ENCODE measurements around the gene XKR3. TPM values are rescaled to one million over a fixed set of nuclear protein-coding genes. Genes with fewer than 3 reads are reported as not detected.

XKR3 gene
- total RNA-seq, 1 experiment from 2014 or later, result 0.17 TPM

DNA sequence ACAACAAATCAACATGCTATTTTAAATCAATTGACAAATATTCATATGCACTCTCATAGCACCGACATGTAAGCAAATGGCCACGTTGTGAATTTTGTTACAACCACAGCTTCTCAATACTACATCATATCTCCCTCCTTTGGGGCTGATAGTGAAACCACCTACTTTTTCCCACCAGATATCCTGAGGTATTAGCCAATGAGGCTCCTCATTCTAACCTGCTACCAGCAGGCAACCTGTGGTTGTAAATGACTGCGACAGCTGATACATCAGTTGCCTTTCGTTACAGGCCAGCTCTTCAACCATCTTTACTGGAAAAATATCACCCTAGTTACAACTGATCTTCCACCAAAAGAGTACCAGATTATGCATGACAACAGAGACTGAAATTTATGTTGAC, 3.7 kb upstream of the XKR3 start:
- CTCF ChIA-PET, result no interaction called here

DNA sequence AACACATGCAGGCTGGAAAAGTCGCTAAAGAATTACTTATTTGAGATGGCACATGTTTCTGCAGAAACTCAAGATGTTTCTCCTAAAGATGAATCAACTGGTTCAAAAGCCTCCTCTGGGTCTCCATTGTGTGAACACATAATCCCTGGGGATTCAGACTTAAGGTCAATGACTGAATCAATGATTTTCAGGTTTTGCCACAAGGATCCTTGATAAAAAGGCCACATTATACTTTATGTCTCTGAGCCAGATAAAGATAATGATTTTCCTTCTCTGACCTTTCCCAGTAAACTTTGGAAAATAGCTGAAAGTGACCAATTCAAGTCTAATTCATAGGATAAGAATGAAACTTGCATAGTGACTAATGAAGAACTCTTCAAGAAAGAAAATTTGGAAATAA, 2.3 kb upstream of the XKR3 start:
- TF ChIP-seq, protein P1, sequence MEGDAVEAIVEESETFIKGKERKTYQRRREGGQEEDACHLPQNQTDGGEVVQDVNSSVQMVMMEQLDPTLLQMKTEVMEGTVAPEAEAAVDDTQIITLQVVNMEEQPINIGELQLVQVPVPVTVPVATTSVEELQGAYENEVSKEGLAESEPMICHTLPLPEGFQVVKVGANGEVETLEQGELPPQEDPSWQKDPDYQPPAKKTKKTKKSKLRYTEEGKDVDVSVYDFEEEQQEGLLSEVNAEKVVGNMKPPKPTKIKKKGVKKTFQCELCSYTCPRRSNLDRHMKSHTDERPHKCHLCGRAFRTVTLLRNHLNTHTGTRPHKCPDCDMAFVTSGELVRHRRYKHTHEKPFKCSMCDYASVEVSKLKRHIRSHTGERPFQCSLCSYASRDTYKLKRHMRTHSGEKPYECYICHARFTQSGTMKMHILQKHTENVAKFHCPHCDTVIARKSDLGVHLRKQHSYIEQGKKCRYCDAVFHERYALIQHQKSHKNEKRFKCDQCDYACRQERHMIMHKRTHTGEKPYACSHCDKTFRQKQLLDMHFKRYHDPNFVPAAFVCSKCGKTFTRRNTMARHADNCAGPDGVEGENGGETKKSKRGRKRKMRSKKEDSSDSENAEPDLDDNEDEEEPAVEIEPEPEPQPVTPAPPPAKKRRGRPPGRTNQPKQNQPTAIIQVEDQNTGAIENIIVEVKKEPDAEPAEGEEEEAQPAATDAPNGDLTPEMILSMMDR (conservative IDR thresholded peaks at IDR 0.05; ENCODE audit: low read depth, low read length), result no peak
- no peak for TF ChIP-seq EZH2 (IDR thresholded peaks at IDR 0.05; ENCODE audit: borderline replicate concordance, low read depth, low read length, poor library complexity, severe bottlenecking)
- Histone ChIP-seq H3K36me3 (ENCODE audit: insufficient read depth, low read length, poor library complexity, severe bottlenecking) (no peaks in the 10 kb centered on the region), H3K4me3 (ENCODE audit: low read depth, low read length, poor library complexity, severe bottlenecking) (no peak overlapping the region), H3K27ac (ENCODE audit: low read depth, low read length, poor library complexity, severe bottlenecking) (no peak overlapping the region), H3K9me3 (ENCODE audit: low read depth, low read length, poor library complexity, severe bottlenecking) (peaks cover 3% of the 10 kb centered on the region), H3K4me1 (ENCODE audit: insufficient read depth, low read length, poor library complexity, severe bottlenecking) (no peaks in the 10 kb centered on the region), H3K27me3 (replicated peaks; ENCODE audit: insufficient read depth, low read depth, low read length, poor library complexity) (no peaks in the 10 kb centered on the region)
- DNase-seq (ENCODE audit: low spot score), result no peak
- ChIA-PET CTCF (no interaction called here), POLR2A (ENCODE audit: low non-redundant PET) (no interaction called here)
- no TSS peak for BruUV-seq (replicated peaks)
- intact Hi-C loops (cut with micrococcal nuclease; ENCODE audit: unreplicated experiment), result no loop called here

More for the DNA sequence above, 3.7 kb upstream of the XKR3 start:
- Histone ChIP-seq H3K36me3 (ENCODE audit: insufficient read depth, low read length, poor library complexity, severe bottlenecking) (no peaks in the 10 kb centered on the region), H3K27ac (ENCODE audit: low read depth, low read length, poor library complexity, severe bottlenecking) (no peak overlapping the region), H3K4me3 (ENCODE audit: low read depth, low read length, poor library complexity, severe bottlenecking) (no peak overlapping the region), H3K9me3 (ENCODE audit: low read depth, low read length, poor library complexity, severe bottlenecking) (peaks cover 8% of the 10 kb centered on the region), H3K27me3 (replicated peaks; ENCODE audit: insufficient read depth, low read depth, low read length, poor library complexity) (no peaks in the 10 kb centered on the region), H3K4me1 (ENCODE audit: insufficient read depth, low read length, poor library complexity, severe bottlenecking) (no peaks in the 10 kb centered on the region)
- BruUV-seq (replicated peaks), result no TSS peak
- intact Hi-C loops (cut with micrococcal nuclease; ENCODE audit: unreplicated experiment), result no loop called here
- no peak for DNase-seq (ENCODE audit: low spot score)
- TF ChIP-seq EZH2 (IDR thresholded peaks at IDR 0.05; ENCODE audit: borderline replicate concordance, low read depth, low read length, poor library complexity, severe bottlenecking), result no peak
- TF ChIP-seq, protein P1 (conservative IDR thresholded peaks at IDR 0.05; ENCODE audit: low read depth, low read length), result no peak
- POLR2A ChIA-PET (ENCODE audit: low non-redundant PET), result no interaction called here

DNA sequence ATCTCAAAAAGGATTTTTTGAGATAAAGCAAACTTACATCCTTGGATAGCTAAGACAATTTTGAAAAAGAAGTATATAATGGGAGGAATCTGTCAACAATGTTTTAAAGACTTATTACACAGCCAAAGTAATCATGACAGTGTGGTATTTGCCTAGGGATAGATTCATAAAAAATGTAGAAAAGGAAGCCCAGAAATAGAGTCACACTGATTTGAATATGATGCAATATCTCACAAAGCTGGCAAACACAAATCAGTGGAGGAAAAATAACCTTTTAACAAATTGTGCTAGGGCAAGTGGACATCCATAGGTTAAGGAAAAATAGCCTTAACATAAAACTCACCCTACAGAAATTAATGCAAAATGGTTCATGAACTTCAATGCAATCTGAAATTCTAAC, 6.0 kb downstream of the XKR3 start:
- TF ChIP-seq EZH2 (IDR thresholded peaks at IDR 0.05; ENCODE audit: borderline replicate concordance, low read depth, low read length, poor library complexity, severe bottlenecking), result no peak
- TF ChIP-seq, protein P1 (conservative IDR thresholded peaks at IDR 0.05; ENCODE audit: low read depth, low read length), result no peak
- DNase-seq (ENCODE audit: low spot score), result no peak
- Histone ChIP-seq H3K36me3 (ENCODE audit: insufficient read depth, low read length, poor library complexity, severe bottlenecking) (no peaks in the 10 kb centered on the region), H3K4me1 (ENCODE audit: insufficient read depth, low read length, poor library complexity, severe bottlenecking) (no peaks in the 10 kb centered on the region), H3K9me3 (ENCODE audit: low read depth, low read length, poor library complexity, severe bottlenecking) (peaks cover 34% of the 10 kb centered on the region), H3K4me3 (ENCODE audit: low read depth, low read length, poor library complexity, severe bottlenecking) (no peak overlapping the region), H3K27me3 (replicated peaks; ENCODE audit: insufficient read depth, low read depth, low read length, poor library complexity) (no peaks in the 10 kb centered on the region), H3K27ac (ENCODE audit: low read depth, low read length, poor library complexity, severe bottlenecking) (no peak overlapping the region)
- POLR2A ChIA-PET (ENCODE audit: low non-redundant PET), result no interaction called here
- intact Hi-C loops (cut with micrococcal nuclease; ENCODE audit: unreplicated experiment), result no loop called here
- no TSS peak for BruUV-seq (replicated peaks)
- CTCF ChIA-PET, result no interaction called here
